Activated naive CD8-positive, alpha-beta T cell treated with anti-CD3 and anti-CD28 coated beads, Interleukin-2, amount 10 ng/mL, durations not matched to agents 7 days and 5 days (primary cell): ENCODE results near the gene GLMP. TPM values are rescaled to one million over a fixed set of nuclear protein-coding genes. Genes with fewer than 3 reads are reported as not detected.

Experiments
- ATAC-seq: fragments of 150-1000 bp; cut with Tn5 transposase; one replicate; pipeline ENCODE4 v1.10.0; 2021; ENCODE audit warnings: low read depth, moderate library complexity
- POLR2A ChIA-PET: fragments of 350-600 bp; sonication (Branson Sonifier 250); formaldehyde crosslinking; loops from one replicate; lab custom pipeline; 2021; ENCODE audit warnings: antibody characterized with exemption; lab: Charles Lee
- DNase-seq: peaks from one replicate; pipeline ENCODE4 v3.0.0; 2021
- H3K27ac Mint-ChIP-seq: one replicate; pipeline ENCODE4 v1.8.0; 2022; ENCODE audit warnings: mild to moderate bottlenecking, mixed read lengths
- H3K27me3 Mint-ChIP-seq: one replicate; pipeline ENCODE4 v1.8.0; 2022; ENCODE audit warnings: mild to moderate bottlenecking, moderate library complexity, mixed read lengths
- H3K36me3 Mint-ChIP-seq: one replicate; pipeline ENCODE4 v1.8.0; 2021; ENCODE audit warnings: mild to moderate bottlenecking, mixed read lengths
- H3K4me1 Mint-ChIP-seq: one replicate; pipeline ENCODE4 v1.8.0; 2021; ENCODE audit warnings: mixed read lengths
- H3K4me3 Mint-ChIP-seq: one replicate; pipeline ENCODE4 v1.8.0; 2022; ENCODE audit warnings: mild to moderate bottlenecking, moderate library complexity, mixed read lengths
- H3K9me3 Mint-ChIP-seq: one replicate; pipeline ENCODE4 v1.8.0; 2021; ENCODE audit warnings: mixed read lengths
- total RNA-seq, 2 experiments: library from RNA; stranded (reverse); gene quantifications; one replicate each; pipeline ENCODE4 v1.2.3, GENCODE V29; 2021

Gene GLMP
- total RNA-seq, 2 experiments from 2014 or later: 27.5 to 27.8 TPM

DNA sequence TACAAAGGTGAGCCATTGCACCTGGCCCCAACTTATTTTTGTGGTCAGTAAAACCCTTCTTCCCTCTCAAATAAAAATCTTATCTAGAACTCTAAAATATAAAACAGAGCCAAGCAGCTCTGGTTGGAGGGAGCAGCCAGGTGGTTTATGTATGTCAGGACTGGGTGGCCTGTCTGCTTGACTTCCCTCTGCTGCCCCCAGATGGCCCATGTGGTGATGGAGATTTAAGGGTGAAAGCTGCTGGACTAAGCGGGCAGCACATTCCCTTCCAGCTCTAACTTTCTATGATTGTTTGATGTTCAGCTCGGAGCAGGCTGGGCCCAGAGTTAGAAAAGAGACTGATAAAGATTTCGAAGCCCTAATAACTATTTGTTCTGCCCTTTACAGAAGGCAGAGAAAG is 35.7 kb downstream of the GLMP start:
- peaks cover 38% of the 10 kb centered on the region for H3K36me3 Mint-ChIP-seq
- H3K27ac Mint-ChIP-seq: no peak overlapping the region
- POLR2A ChIA-PET: interaction anchor here (1.3 to 1.9 kb wide), 2 partner anchors 14 to 65 kb away, joined by 3 to 7 read pairs; no protein-coding TSS in a partner anchor
- H3K4me3 Mint-ChIP-seq: no peak overlapping the region
- ATAC-seq: no peak
- H3K27me3 Mint-ChIP-seq: no peaks in the 10 kb centered on the region
- no peak for DNase-seq
- H3K4me1 Mint-ChIP-seq: peaks cover 18% of the 10 kb centered on the region
- H3K9me3 Mint-ChIP-seq: no peaks in the 10 kb centered on the region

- DNase-seq (no peak), ATAC-seq (no peak)
- Mint-ChIP-seq H3K27me3 (no peaks in the 10 kb centered on the region), H3K9me3 (no peaks in the 10 kb centered on the region), H3K36me3 (peaks cover 37% of the 10 kb centered on the region), H3K4me3 (no peak overlapping the region), H3K4me1 (peaks cover 18% of the 10 kb centered on the region), H3K27ac (no peak overlapping the region)
- POLR2A ChIA-PET: interaction anchor here (1.9 kb wide), 1 partner anchor 13 kb away, joined by 7 read pairs; no protein-coding TSS in a partner anchor
Measured at GRCh38 chr1:156258859-156259258, 36.6 kb downstream of the GLMP start.

DNA sequence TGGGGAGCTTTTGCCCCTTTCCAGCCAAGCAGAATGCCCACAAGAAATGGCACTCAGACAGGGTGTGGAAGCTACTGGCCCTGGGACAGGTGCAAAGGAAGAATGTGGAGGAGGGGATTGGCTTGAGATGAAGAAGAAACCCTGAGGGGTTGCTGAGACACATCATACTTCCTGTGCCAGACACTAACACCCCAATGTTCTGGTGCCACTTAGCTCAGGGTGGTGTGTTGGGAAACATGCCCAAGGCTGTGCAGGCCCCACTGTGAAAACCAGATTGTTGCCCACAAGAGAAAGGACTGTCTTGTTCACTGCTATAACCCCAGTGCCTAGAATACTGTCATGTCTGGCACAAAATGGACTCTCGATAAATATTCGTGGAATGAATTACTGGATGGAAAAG is 37.8 kb downstream of the GLMP start:
- H3K4me1 Mint-ChIP-seq: peaks cover 19% of the 10 kb centered on the region
- POLR2A ChIA-PET: interaction anchor here (0.8 to 1.2 kb wide), 4 partner anchors 12 to 26 kb away, joined by 3 to 6 read pairs (median 4); no protein-coding TSS in a partner anchor
- peak overlapping the region; percentile 81 for H3K27ac Mint-ChIP-seq
- H3K9me3 Mint-ChIP-seq: no peaks in the 10 kb centered on the region
- DNase-seq: no peak
- no peaks in the 10 kb centered on the region for H3K27me3 Mint-ChIP-seq
- peak overlapping the region; percentile 37 for H3K4me3 Mint-ChIP-seq
- ATAC-seq: peak; percentile 32
- peaks cover 40% of the 10 kb centered on the region for H3K36me3 Mint-ChIP-seq

- POLR2A ChIA-PET: no interaction called here
- Mint-ChIP-seq H3K9me3 (no peaks in the 10 kb centered on the region), H3K27ac (peak overlapping the region; percentile 22), H3K27me3 (no peaks in the 10 kb centered on the region), H3K4me1 (peaks cover 37% of the 10 kb centered on the region), H3K4me3 (no peak overlapping the region), H3K36me3 (peaks cover 37% of the 10 kb centered on the region)
- ATAC-seq (no peak), DNase-seq (no peak)
Measured at GRCh38 chr1:156253634-156254033, 41.8 kb downstream of the GLMP start.

DNA sequence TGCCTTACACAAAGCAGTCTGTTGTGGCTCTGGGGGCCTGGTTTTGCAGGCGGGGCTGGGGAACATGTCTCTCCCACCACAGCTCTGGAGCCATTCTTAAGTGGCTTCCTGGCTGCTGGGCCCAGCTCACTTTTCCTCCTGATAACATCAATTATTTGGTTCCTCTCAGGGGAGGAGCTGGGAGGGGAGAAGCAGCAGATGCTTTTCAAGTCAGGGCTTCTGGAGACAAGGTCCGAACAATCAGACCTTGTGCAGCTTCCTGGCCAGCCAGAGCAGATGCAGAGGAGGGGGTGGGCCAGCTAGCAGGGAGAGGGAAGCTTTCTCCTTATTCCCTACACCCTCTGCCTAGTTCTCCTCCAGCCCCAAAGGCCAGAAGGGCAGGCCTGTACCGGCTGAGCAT is 44.0 kb downstream of the GLMP start:
- Mint-ChIP-seq H3K36me3 (peaks cover 21% of the 10 kb centered on the region), H3K9me3 (no peaks in the 10 kb centered on the region), H3K4me3 (peak overlapping the region; percentile 30), H3K4me1 (peaks cover 26% of the 10 kb centered on the region), H3K27me3 (no peaks in the 10 kb centered on the region), H3K27ac (peak overlapping the region; percentile 76)
- POLR2A ChIA-PET: interaction anchor here (0.8 to 2.0 kb wide), 4 partner anchors 8 to 31 kb away, joined by 3 to 13 read pairs (median 3); partner anchors contain the start of gene SMG5
- peak; percentile 46 for ATAC-seq
- no peak for DNase-seq

DNA sequence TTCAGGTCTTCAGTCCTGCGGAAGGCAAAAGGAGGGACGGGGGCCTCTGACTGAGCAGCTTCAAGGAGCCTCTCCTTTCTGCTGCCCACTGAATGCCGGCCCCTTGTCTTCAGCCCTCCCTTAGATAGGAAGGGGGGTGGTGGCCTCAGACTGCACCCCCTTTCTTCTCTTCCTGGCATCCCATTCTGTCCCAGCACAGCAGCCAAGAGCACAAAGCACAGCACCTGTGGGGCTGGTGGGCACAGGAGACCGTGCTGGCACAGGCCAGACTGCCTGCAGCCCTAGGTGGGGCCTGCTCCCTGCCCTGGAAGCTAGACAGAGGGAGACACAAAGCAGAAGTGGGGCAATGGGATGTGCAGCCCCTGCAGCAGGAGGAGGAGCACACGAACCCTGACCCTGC is 45.9 kb downstream of the GLMP start:
- Mint-ChIP-seq H3K36me3 (peaks cover 15% of the 10 kb centered on the region), H3K27ac (no peak overlapping the region)
- POLR2A ChIA-PET: no interaction called here

DNA sequence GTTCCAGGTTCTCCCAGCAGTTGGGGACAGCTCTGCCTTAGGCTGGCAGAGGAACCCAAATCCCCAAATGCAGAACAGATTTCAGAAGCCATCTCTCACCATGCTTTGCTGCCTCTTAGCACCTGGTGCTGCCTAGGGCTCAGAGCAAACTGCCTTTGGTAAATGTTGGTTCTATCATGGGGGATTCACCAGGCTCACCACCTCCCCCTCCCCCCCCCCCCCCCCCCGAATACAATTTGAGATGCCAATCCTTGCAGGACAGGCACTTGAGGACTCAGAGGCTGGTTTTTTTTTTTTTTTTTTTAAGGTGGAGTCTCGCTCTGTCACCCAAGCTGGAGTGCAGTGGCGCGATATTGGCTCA is 47.2 kb downstream of the GLMP start:
- ATAC-seq (no peak), DNase-seq (no peak)
- peaks cover 43% of the 10 kb centered on the region for H3K4me1 Mint-ChIP-seq
- H3K9me3 Mint-ChIP-seq: no peaks in the 10 kb centered on the region
- no peak overlapping the region for H3K4me3 Mint-ChIP-seq
- H3K27ac Mint-ChIP-seq: peak overlapping the region; percentile 60
- H3K27me3 Mint-ChIP-seq: no peaks in the 10 kb centered on the region
- H3K36me3 Mint-ChIP-seq: peaks cover 11% of the 10 kb centered on the region
- POLR2A ChIA-PET: no interaction called here

More for the DNA sequence above, 45.9 kb downstream of the GLMP start:
- Mint-ChIP-seq H3K9me3 (no peaks in the 10 kb centered on the region), H3K27me3 (no peaks in the 10 kb centered on the region), H3K4me3 (no peak overlapping the region), H3K4me1 (peaks cover 33% of the 10 kb centered on the region)
- DNase-seq: no peak
- ATAC-seq: no peak

- H3K4me1 Mint-ChIP-seq: peaks cover 41% of the 10 kb centered on the region
- H3K27me3 Mint-ChIP-seq: no peaks in the 10 kb centered on the region
- ATAC-seq (no peak), DNase-seq (no peak)
- no peak within 1 kb of the TSS for H3K4me3 Mint-ChIP-seq
- POLR2A ChIA-PET: interaction anchor here (0.5 to 2.9 kb wide), 2 partner anchors 35 to 98 kb away, joined by 4 to 15 read pairs; partner anchors contain the start of gene SMG5
- peaks cover 7% of the 10 kb centered on the region for H3K36me3 Mint-ChIP-seq
- H3K9me3 Mint-ChIP-seq: no peaks in the 10 kb centered on the region
- H3K27ac Mint-ChIP-seq: peak within 1 kb of the TSS; percentile 60
Measured at GRCh38 chr1:156247460-156248322, 47.8 kb downstream of the GLMP start, which contains the start of gene PAQR6. Gene PAQR6, minus strand, starts transcription at chr1:156248056. Its CDS starts 1,325 bp downstream, at chr1:156246731.

DNA sequence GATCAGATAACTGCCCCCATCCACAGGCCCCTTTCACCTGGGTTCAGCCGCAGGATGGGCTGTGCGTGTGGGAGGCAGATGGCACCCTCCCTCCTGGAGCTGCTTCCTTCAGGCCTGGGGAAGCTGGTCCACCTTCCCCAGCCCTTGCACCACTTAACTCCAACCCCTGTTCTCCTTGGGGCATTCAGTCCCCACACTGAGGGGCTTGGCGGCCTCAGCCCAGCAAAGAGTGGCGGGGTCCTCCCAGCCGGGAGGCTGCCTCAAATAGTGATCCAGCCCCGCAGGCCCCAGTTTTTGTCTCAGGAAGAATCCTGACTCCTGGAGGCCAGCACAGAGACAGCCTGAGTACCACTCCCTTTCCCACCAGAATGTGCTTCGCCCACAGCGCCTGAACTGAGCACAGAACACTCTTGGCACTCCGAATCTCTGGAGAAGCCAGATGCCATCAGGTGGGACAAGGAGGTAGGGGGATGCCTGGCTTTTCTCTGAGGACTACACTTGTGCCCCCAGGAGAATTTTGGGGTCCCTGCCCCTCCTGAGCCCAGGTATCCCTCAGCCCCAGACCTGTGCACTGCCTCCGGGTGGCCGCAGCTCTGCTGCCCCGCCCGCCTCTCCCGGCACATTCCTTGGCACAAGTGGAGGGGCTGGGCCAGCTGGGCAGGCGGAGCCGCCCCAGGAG is 48.6 kb downstream of the GLMP start:
- H3K9me3 Mint-ChIP-seq: no peaks in the 10 kb centered on the region
- no peak overlapping the region for H3K4me3 Mint-ChIP-seq
- peaks cover 33% of the 10 kb centered on the region for H3K4me1 Mint-ChIP-seq
- peak overlapping the region; percentile 4 for H3K27ac Mint-ChIP-seq
- ATAC-seq (no peak), DNase-seq (no peak)
- peaks cover 5% of the 10 kb centered on the region for H3K36me3 Mint-ChIP-seq
- no peaks in the 10 kb centered on the region for H3K27me3 Mint-ChIP-seq
- POLR2A ChIA-PET: interaction anchor here (1.8 to 2.9 kb wide), 4 partner anchors 13 to 99 kb away, joined by 7 to 15 read pairs (median 8); partner anchors contain the start of genes PMF1 and SMG5

GRCh38 chr1:156246241-156246780 is 49.2 kb downstream of the GLMP start:
- peak overlapping the region; percentile 67 for H3K27ac Mint-ChIP-seq
- H3K4me3 Mint-ChIP-seq: peak overlapping the region; percentile 30
- peaks cover 5% of the 10 kb centered on the region for H3K36me3 Mint-ChIP-seq
- POLR2A ChIA-PET: interaction anchor here (0.8 to 2.9 kb wide), 11 partner anchors 11 to 99 kb away, joined by 3 to 15 read pairs (median 4); partner anchors contain the start of genes PMF1 and SMG5
- DNase-seq (no peak), ATAC-seq (no peak)
- H3K27me3 Mint-ChIP-seq: no peaks in the 10 kb centered on the region
- no peaks in the 10 kb centered on the region for H3K9me3 Mint-ChIP-seq
- H3K4me1 Mint-ChIP-seq: peaks cover 28% of the 10 kb centered on the region

- Mint-ChIP-seq H3K9me3 (no peaks in the 10 kb centered on the region), H3K4me1 (peaks cover 23% of the 10 kb centered on the region), H3K4me3 (peak overlapping the region; percentile 86), H3K27ac (peak overlapping the region; percentile 95), H3K27me3 (no peaks in the 10 kb centered on the region), H3K36me3 (peaks cover 5% of the 10 kb centered on the region)
- POLR2A ChIA-PET: interaction anchor here (0.8 to 2.9 kb wide), 12 partner anchors 12 to 179 kb away, joined by 3 to 15 read pairs (median 4); partner anchors contain the start of genes PMF1 and SMG5
- ATAC-seq: peak; percentile 78
- DNase-seq: peak; percentile 70
Measured at GRCh38 chr1:156245451-156246232, 49.8 kb downstream of the GLMP start.

DNA sequence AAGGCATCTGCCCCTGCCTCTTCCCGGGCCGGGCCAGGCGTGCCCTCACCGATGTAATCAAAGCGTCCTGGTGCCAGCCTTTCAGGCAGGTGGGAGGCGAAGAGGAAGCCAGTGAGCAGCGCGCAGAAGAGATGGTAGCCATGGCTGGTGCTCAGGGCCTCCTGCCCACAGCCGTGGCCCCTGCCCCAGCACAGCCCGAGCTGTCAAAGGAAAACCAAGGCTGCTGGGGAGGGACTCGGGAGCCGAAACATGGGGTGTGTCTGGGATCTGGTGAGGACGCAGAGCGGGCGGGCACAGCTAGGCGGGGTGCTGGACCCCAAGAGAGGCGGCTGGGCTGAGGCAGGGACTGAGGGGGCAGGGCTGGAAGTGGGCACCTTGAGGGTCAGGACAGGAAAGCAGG is 50.8 kb downstream of the GLMP start:
- Mint-ChIP-seq H3K9me3 (no peaks in the 10 kb centered on the region), H3K4me1 (peaks cover 23% of the 10 kb centered on the region), H3K27me3 (no peaks in the 10 kb centered on the region), H3K36me3 (peaks cover 4% of the 10 kb centered on the region), H3K4me3 (peak overlapping the region; percentile 86), H3K27ac (peak overlapping the region; percentile 95)
- POLR2A ChIA-PET: interaction anchor here (0.9 to 2.9 kb wide), 6 partner anchors 11 to 178 kb away, joined by 3 to 15 read pairs (median 4); partner anchors contain the start of gene SMG5
- ATAC-seq: no peak
- DNase-seq: no peak
